GM19043 (cell line): ENCODE data around the gene CLASRP.

Source experiments
- ATAC-seq: cut with Tn5 transposase; IDR thresholded peaks from one replicate; pipeline ENCODE4 v1.9.1; 2021; ENCODE audit warnings: low read depth; ENCODE audit not compliant: unreplicated experiment

Gene CLASRP

GRCh38 chr19:45058622-45059159 lies 19.8 kb downstream of the CLASRP start:
- no peak for ATAC-seq

- ATAC-seq = no peak
These were observed 20.6 kb downstream of the CLASRP start for GRCh38 chr19:45059258-45059965.

- ATAC-seq = no peak
These were observed 23.1 kb downstream of the CLASRP start for GRCh38 chr19:45061965-45062364.

GRCh38 chr19:45063851-45064801 lies 25.3 kb downstream of the CLASRP start:
- ATAC-seq = no peak

- ATAC-seq = no peak
These were observed 28.2 kb downstream of the CLASRP start for GRCh38 chr19:45066921-45067661.

- ATAC-seq = no peak
These were observed 29.2 kb downstream of the CLASRP start for GRCh38 chr19:45068041-45068440.

- ATAC-seq = no peak
These were observed 30.2 kb downstream of the CLASRP start for GRCh38 chr19:45069056-45069455.

GRCh38 chr19:45070214-45070613 lies 31.4 kb downstream of the CLASRP start:
- ATAC-seq = no peak

GRCh38 chr19:45070861-45071544 lies 32.2 kb downstream of the CLASRP start:
- ATAC-seq = no peak

- no peak for ATAC-seq
These were observed 32.7 kb downstream of the CLASRP start for GRCh38 chr19:45071545-45071938.

GRCh38 chr19:45071969-45072790 lies 33.3 kb downstream of the CLASRP start:
- no peak for ATAC-seq

GRCh38 chr19:45074744-45075300 lies 36.0 kb downstream of the CLASRP start:
- no peak for ATAC-seq

GRCh38 chr19:45075301-45076028 lies 36.6 kb downstream of the CLASRP start:
- ATAC-seq = peak; percentile 53

- ATAC-seq = peak; percentile 37
These were observed 37.4 kb downstream of the CLASRP start, which contains the start of gene ZNF296 for GRCh38 chr19:45076029-45076850. ZNF296 (minus strand) TSS chr19:45076478; CDS start chr19:45076373, 105 bp downstream.

GRCh38 chr19:45076851-45077730 lies 38.2 kb downstream of the CLASRP start:
- no peak for ATAC-seq

GRCh38 chr19:45078390-45079062 lies 39.7 kb downstream of the CLASRP start:
- ATAC-seq = no peak
